ES-I3 (cell line): ENCODE data around the gene EPB41.
"Not testable (repeated sequence)": the region's sequence is repeated elsewhere in the genome, so short reads cannot be mapped to it uniquely, and the experiment has no call there.

Experiments
- H3K36me3 ChIP-seq: 2 replicates; pipeline ENCODE4 v1.6.1; 2013; ENCODE audit warnings: mild to moderate bottlenecking, low read length, control low read depth, moderate library complexity; ENCODE audit not compliant: insufficient read depth
- H3K4me1 ChIP-seq: 2 replicates; pipeline ENCODE4 v1.6.1; 2013; ENCODE audit warnings: mild to moderate bottlenecking, control low read depth, low read length; ENCODE audit not compliant: insufficient read depth
- H3K9ac ChIP-seq: 2 replicates; pipeline ENCODE4 v1.6.1; 2013; ENCODE audit warnings: low read depth, mild to moderate bottlenecking, low read length, moderate library complexity
- H3K9me3 ChIP-seq: 2 replicates; pipeline ENCODE4 v1.6.1; 2013; ENCODE audit warnings: mild to moderate bottlenecking, low read length, moderate library complexity; ENCODE audit not compliant: control insufficient read depth, insufficient read depth

EPB41 gene

DNA sequence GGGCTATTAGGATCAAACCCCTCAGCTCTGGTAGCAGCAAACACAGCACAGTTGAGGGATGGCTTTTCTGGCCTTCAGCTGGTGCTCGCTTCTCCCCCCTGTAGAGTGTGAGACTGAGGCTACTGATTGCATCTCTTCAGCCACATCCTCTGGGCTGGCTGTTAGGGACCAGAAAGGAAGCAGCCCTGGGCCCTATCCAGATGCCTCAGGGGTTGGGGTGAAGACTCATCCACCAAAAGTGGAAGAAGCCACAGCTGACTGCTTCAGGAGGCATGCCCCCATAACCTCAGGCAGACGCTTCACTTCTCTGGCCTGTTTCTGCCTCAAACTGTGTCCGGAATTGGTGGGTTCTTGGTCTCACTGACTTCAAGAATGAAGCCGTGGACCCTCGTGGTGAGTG is 215.5 kb downstream of the EPB41 start:
- no peaks in the 10 kb centered on the region; the same call in 1 of the 2 replicates for H3K4me1 ChIP-seq
- no peaks in the 10 kb centered on the region for H3K36me3 ChIP-seq
- no peaks in the 10 kb centered on the region for H3K9me3 ChIP-seq
- no peak overlapping the region for H3K9ac ChIP-seq

DNA sequence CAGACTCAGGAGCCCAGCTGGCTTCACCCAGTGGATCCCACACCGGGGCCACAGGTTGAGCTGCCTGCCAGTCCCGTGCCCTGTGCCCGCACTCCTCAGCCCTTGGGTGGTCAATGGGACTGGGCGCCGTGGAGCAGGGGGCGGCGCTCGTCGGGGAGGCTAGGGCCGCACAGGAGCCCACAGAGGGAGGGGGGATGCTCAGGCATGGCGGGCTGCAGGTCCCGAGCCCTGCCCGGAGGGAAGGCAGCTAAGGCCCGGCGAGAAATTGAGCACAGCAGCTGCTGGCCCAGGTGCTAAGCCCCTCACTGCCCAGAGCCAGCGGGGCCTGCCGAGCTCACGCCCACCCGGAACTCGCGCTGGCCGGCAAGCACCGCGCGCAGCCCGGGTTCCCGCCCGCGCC is 216.7 kb downstream of the EPB41 start:
- not testable (repeated sequence) for H3K4me1 ChIP-seq, H3K36me3 ChIP-seq, H3K9ac ChIP-seq, H3K9me3 ChIP-seq

DNA sequence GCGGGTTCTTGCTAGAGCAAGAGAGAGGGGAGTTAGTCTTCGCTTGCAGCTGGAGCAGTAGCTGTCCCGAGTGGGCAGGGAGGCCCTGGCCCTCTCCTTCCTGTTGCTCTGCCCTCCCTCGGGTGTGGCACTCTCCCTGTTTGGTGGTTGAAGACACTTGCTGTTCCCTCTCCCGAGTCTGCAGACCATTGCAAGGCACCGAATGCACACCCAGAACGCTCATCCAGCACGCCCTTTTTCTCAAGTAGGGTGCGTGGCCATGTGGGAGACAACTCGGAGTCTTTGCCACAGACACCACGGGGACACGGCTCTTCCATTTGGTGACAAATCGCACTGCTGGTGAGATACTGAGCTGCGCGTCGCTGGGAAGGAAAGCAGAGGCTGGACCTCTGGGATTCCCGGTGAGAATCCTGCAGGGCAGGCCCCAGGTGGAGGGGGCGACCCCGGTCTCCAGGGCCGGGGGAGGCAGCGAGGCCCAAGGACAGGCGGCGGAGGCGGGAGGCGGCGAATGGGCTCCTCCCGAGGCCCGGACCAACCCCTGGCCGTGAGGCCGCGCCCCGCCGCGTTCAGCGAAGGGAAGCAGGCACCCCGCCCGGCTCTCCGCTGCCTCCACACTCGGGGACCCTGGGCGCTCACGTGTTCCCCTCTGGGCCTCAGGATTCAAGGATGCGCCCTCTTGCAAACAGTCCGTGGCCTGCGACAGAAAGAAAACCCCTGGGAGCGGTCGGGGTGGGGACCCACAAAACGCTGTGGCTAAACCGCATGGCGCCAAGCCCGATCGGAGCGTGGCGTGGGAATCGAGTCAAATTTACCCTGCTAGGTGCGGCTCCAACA is 219.7 kb downstream of the EPB41 start:
- H3K9ac ChIP-seq, result no peak overlapping the region
- H3K9me3 ChIP-seq, result no peaks in the 10 kb centered on the region
- H3K4me1 ChIP-seq, result no peaks in the 10 kb centered on the region; the same call in 1 of the 2 replicates
- H3K36me3 ChIP-seq, result no peaks in the 10 kb centered on the region

DNA sequence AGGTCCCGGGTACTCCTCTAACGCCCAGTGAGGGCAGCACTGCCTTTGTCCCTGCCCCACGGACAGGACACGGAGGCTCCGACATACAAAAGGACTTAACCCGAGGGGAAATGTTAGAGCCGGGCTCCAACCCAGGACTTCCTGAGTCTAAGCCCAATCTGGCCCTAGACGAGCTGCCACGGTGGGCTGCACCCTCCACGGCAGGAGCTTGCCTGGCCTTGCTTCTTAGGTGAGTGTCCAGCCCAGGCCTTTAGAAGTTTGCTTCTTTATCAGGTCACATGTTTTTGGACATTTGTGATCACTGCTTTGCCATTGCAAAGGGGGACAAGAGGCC is 220.3 kb downstream of the EPB41 start:
- H3K9ac ChIP-seq, result no peak overlapping the region
- H3K9me3 ChIP-seq, result no peaks in the 10 kb centered on the region
- no peaks in the 10 kb centered on the region; the same call in 1 of the 2 replicates for H3K4me1 ChIP-seq
- H3K36me3 ChIP-seq, result no peaks in the 10 kb centered on the region

DNA sequence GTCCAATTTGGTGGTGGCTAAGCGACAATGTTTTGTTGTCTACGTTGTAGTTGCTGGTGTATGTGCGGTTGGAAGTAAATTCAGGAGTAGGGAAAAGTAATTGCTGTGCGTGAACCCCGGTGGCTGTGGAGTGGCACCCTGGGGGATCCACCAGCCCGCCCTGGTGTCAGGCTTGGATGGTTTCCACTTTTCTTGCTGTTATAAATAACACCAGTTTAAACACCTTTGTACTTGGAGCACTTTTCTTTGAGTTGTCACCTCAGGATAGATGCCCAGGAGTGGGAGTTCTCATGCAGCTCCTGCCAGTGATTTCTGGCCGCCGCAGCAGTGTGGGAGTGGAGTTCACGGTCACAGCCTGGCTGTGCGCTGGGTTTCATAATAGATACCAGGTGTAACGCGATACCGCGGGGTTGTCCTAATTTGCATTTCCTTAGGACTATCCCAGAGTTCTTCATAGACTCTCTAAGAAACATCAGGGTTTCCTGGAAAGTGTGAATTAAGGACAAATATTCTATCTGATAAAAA is 222.1 kb downstream of the EPB41 start:
- H3K36me3 ChIP-seq, result no peaks in the 10 kb centered on the region
- no peak overlapping the region for H3K9ac ChIP-seq
- H3K9me3 ChIP-seq, result no peaks in the 10 kb centered on the region
- no peaks in the 10 kb centered on the region; the same call in 1 of the 2 replicates for H3K4me1 ChIP-seq

DNA sequence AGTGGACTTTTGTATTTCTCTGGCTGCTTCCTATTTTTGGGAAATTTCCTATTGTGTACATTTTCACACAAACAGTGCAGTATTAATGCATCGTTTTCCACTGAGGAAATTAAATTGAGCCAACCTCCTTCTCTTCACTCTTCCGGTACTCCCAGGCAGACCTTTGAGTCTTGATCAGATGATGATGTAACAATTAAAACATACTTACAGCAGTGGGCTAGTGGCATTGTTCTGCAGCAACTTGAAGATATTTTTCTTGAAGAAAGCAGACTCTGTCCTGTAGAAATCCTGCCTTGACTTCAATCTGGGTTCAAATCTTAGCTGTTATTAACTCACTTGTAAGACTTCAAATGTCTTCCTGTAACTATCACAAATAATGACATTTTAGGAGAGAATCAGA is 228.3 kb downstream of the EPB41 start:
- Histone ChIP-seq H3K9ac (no peak overlapping the region), H3K36me3 (peaks cover 10% of the 10 kb centered on the region; the same call in 1 of the 2 replicates), H3K9me3 (no peaks in the 10 kb centered on the region), H3K4me1 (no peaks in the 10 kb centered on the region)

DNA sequence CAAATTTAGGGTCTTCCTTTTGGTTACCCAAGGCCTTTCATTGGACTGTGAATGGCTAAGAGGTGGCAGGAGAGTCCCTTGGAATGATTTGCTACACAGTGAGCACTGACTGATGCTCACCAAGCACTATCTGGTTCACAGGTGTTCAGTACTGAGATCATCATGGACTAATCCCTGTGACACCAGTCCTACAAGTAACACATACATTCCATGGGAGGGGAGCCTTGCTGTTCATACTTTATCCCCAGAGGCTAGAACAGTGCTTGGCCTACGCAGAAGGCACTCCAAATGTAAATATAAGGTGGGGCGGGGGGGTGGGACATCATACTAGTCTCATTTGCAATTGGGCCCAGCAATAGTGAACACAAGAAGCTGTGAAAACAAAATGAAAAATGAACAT is 229.8 kb downstream of the EPB41 start:
- Histone ChIP-seq H3K36me3 (peaks cover 23% of the 10 kb centered on the region), H3K4me1 (no peaks in the 10 kb centered on the region), H3K9ac (no peak overlapping the region), H3K9me3 (no peaks in the 10 kb centered on the region)

DNA sequence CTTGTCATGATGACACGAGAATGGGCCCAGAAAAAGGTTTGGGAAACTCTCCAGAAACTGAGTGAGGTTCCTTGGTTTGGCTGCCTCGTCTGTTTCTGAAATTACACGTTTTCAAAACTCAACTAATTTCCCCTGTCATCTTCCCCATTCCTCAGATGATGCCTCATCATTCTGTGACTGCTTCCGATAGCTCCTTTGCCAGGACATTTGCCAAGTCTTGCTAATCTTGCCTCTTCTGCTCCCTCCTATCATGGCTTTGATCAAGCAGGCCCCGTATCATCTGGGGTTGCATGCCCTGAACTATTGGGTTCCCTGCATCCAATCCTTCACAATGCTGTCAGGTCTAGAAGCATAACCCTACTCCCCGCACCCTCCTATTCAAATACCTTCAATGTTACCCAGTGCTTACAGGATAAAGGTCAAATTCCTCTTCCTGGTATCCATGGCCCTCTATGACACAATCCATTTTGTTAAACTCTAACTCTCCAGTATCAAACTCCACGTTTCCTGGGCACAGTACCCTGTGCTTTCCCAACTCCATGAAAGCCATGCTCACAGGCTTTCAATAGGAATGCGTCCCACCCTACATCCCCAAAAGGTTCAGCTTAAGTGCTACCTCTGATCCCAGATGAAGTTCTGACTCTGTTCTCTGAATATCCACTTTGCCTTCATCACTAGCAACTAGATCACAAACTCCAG is 231.5 kb downstream of the EPB41 start:
- H3K9me3 ChIP-seq, result no peaks in the 10 kb centered on the region
- H3K36me3 ChIP-seq, result peaks cover 34% of the 10 kb centered on the region
- no peaks in the 10 kb centered on the region for H3K4me1 ChIP-seq
- H3K9ac ChIP-seq, result no peak overlapping the region

DNA sequence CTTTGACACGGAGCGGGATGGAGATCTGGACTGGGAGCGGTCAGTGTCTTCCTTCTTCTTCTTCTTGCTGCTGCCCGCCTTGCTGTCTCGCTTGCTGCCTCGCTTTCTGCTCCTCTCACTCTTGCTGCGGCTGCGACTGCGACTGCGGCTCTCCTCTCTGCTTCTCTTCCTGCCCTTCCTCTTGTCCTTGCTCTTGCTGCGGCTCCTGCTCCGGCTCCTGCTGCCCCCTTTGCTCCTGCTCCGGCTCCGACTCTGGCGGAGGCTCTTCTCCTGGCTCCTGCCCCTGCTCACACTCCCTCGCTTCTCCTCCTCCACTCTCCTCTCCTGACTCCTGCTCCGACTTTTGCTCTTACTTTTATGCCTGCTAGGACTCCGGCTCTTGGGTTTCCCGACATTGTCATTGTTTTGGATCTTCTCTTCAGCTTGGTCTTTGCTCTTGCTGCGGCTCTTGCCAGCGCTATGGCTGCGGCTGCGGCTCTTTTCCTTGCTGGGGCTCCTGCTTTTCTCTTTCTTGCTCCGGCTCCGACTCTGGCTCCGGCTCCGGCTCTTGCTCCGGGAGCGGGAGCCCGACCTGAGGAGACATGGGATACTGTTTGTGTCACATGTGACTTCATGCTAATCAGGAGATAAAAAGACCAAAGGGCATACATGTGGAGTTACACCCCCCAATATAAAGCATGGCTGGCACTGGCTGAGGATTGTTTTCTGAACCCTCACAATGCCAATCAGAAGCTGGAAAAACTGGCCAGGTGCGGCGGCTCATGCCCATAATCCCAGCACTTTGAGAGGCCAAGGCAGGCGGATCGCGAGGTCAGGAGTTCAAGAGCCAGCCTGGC is 234.5 kb downstream of the EPB41 start:
- H3K9ac ChIP-seq, result no peak overlapping the region
- H3K36me3 ChIP-seq, result peaks cover 55% of the 10 kb centered on the region
- H3K9me3 ChIP-seq, result no peaks in the 10 kb centered on the region
- H3K4me1 ChIP-seq, result no peaks in the 10 kb centered on the region

DNA sequence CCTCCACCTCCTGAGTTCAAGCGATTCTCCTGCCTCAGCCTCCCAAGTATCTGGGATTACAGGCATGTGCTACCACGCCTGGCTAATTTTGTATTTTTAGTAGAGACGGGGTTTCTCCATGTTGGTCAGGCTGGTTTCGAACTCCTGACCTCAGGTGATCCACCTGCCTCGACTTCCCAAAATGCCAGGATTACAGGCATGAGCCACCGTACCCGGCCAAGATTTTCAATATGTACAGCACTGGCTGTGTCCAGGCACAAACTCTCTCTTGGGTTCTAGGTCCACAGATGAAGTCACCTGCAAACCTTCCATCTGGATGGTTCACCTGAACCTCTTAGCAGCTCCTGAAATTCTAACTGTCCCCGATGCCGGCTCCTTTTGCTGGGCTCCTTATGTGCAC is 236.0 kb downstream of the EPB41 start:
- H3K4me1 ChIP-seq, H3K9ac ChIP-seq, H3K9me3 ChIP-seq: not testable (repeated sequence)
- H3K36me3 ChIP-seq, result peaks cover 66% of the 10 kb centered on the region

DNA sequence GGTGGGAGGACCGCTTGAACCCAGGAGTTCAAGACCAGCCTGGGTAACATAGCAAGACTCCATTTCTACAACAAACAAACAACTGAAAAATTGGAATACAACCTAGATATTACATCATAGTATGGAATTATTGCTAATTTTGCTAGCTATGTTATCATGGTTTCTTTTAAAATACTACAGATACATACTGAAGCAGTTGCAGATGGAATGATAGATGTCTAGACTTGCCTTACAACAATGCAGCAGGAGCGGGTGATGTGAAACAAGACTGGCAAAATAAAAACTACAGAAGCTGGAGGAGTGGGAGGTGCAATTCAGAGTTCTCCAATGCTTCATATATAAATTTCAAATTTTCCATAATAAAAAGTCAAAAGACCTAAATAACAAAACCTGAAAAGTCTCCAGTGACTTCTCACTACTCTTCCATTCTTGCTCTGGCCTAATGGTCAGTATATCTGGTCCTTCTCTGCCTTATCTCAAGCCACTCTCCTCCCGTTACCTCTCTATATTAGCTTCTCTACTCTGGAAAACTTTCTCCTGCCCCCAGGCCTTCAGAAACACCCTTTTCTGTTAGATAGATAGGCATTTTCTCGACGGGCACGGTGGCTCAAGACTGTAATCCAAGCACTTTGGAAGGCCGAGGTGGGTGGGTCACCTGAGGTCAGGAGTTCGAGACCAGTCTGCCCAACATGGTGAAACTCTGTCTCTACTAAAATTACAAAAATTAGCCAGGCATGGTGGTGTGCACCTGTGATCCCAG is 237.9 kb downstream of the EPB41 start:
- Histone ChIP-seq H3K9me3 (no peaks in the 10 kb centered on the region), H3K9ac (no peak overlapping the region), H3K36me3 (peaks cover 64% of the 10 kb centered on the region), H3K4me1 (no peaks in the 10 kb centered on the region)

DNA sequence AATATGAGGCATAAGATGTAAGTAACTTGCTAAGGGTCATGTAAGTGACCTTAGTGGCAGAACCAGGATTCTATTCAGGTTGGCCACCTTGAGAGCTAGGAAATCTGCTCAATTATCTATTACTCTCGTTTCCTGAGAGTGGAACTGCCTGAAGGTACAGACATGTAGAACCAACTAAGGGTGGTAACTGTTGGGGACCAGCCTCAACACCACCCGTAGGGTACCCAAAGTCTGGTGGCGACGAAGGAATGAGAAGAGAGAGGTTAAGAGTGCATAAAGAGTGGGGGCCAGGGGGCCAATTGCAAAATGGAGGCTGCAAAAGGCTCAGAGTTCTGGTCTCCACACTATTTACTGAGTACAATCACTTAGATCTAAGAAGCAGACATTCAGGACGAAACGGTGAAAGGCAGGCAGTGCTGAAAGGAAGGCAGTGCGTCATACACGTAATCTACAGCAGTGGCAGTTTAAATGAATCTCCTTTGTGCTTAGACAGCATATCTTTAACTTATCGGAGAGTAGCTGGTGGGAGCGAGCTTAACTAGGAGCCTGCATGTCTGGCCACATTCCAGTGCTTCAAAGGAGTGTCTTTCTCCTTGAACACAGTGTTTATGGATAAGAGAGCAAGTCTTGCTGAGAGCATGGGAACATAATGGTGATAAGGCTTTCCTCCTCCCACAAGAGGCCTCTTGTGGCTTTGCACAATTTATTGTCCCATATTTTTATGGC is 242.3 kb downstream of the EPB41 start:
- no peak overlapping the region for H3K9ac ChIP-seq
- H3K36me3 ChIP-seq, result peaks cover 44% of the 10 kb centered on the region
- no peaks in the 10 kb centered on the region for H3K9me3 ChIP-seq
- peaks cover under 1% of the 10 kb centered on the region; the same call in 1 of the 2 replicates for H3K4me1 ChIP-seq

DNA sequence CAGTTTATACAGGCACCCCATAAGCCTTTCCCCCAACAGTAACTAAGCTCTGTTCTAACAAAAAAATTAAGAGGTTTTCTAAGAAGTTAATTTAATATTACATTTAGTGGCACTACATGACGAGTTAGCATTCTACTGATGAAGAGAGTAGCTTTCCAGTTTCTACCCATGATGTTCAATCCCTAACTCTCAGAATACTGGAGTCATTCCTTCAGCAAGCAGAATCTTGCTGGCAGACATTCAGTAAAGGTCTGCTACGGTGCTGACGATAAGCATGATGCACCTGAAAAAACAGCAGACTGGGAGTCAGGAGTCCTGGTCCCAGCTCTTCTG is 242.9 kb downstream of the EPB41 start:
- H3K9ac ChIP-seq, result no peak overlapping the region
- peaks cover 5% of the 10 kb centered on the region for H3K4me1 ChIP-seq
- no peaks in the 10 kb centered on the region for H3K9me3 ChIP-seq
- H3K36me3 ChIP-seq, result peaks cover 41% of the 10 kb centered on the region
